ENCODE data around the gene COL19A1.
"Not testable (repeated sequence)": the region's sequence is repeated elsewhere in the genome, so short reads cannot be mapped to it uniquely, and the experiment has no call there.

COL19A1 gene
- total RNA-seq, result 0 to 0.04 reads per million in 2 experiments

- no peak for DNase-seq (ENCODE audit: low read depth)
These were observed at the start of gene COL19A1 for GRCh38 chr6:69866351-69866769. COL19A1 (plus strand) TSS chr6:69866556; CDS start chr6:69879568, 13,012 bp downstream.

- no peak for DNase-seq (ENCODE audit: low read depth)
These were observed 49.8 kb upstream of the COL19A1 start for GRCh38 chr6:69816569-69816968.

GRCh38 chr6:69817358-69817757 is 49.0 kb upstream of the COL19A1 start:
- no peak for DNase-seq (ENCODE audit: low read depth)

GRCh38 chr6:69818223-69818930 is 48.0 kb upstream of the COL19A1 start:
- no peak for DNase-seq (ENCODE audit: low read depth)

- no peak for DNase-seq (ENCODE audit: low read depth)
These were observed 47.2 kb upstream of the COL19A1 start for GRCh38 chr6:69819138-69819537.

GRCh38 chr6:69820018-69820417 is 46.3 kb upstream of the COL19A1 start:
- DNase-seq (ENCODE audit: low read depth), result no peak

- no peak for DNase-seq (ENCODE audit: low read depth)
These were observed 45.9 kb upstream of the COL19A1 start for GRCh38 chr6:69820438-69820837.

GRCh38 chr6:69824355-69824754 is 42.0 kb upstream of the COL19A1 start:
- not testable (repeated sequence) for DNase-seq (ENCODE audit: low read depth)

- DNase-seq (ENCODE audit: low read depth), result no peak
These were observed 40.5 kb upstream of the COL19A1 start for GRCh38 chr6:69825904-69826303.

- DNase-seq (ENCODE audit: low read depth), result no peak
These were observed 39.0 kb upstream of the COL19A1 start for GRCh38 chr6:69827276-69827893.

GRCh38 chr6:69832558-69832957 is 33.8 kb upstream of the COL19A1 start:
- no peak for DNase-seq (ENCODE audit: low read depth)

GRCh38 chr6:69835414-69836179 is 30.8 kb upstream of the COL19A1 start:
- DNase-seq (ENCODE audit: low read depth), result no peak

GRCh38 chr6:69841862-69842261 is 24.5 kb upstream of the COL19A1 start:
- no peak for DNase-seq (ENCODE audit: low read depth)

- no peak for DNase-seq (ENCODE audit: low read depth)
These were observed 23.2 kb upstream of the COL19A1 start for GRCh38 chr6:69843189-69843588.

GRCh38 chr6:69846312-69846711 is 20.0 kb upstream of the COL19A1 start:
- no peak for DNase-seq (ENCODE audit: low read depth)

- DNase-seq (ENCODE audit: low read depth), result no peak
These were observed 19.4 kb upstream of the COL19A1 start for GRCh38 chr6:69846770-69847491.

GRCh38 chr6:69847492-69847788 is 18.9 kb upstream of the COL19A1 start:
- DNase-seq (ENCODE audit: low read depth), result no peak

GRCh38 chr6:69848552-69848951 is 17.8 kb upstream of the COL19A1 start:
- DNase-seq (ENCODE audit: low read depth), result no peak

- DNase-seq (ENCODE audit: low read depth), result no peak
These were observed 13.7 kb upstream of the COL19A1 start for GRCh38 chr6:69852706-69853105.

- DNase-seq (ENCODE audit: low read depth), result no peak
These were observed 4.4 kb upstream of the COL19A1 start for GRCh38 chr6:69861986-69862385.

- no peak for DNase-seq (ENCODE audit: low read depth)
These were observed 2.6 kb upstream of the COL19A1 start for GRCh38 chr6:69863766-69864165.

- no peak for DNase-seq (ENCODE audit: low read depth)
These were observed 1.2 kb upstream of the COL19A1 start for GRCh38 chr6:69865126-69865525.

All from T follicular helper cell (primary cell).